Fibroblast of mammary gland (primary cell): Measurements from ENCODE around the gene FRAS1.

Experiments used
- DNase-seq: peaks from one replicate; pipeline ENCODE4 v3.0.0-alpha.2; 2010; ENCODE audit warnings: low read depth
- H3K4me3 ChIP-seq: 2 replicates; pipeline ENCODE4 v1.5.1; 2011; ENCODE audit warnings: low read depth, mild to moderate bottlenecking, low read length, moderate library complexity; ENCODE audit not compliant: control insufficient read depth
- CTCF ChIP-seq: conservative IDR thresholded peaks from 2 replicates; pipeline ENCODE4 v1.5.1; 2011; ENCODE audit warnings: low read depth, low read length, inconsistent platforms; ENCODE audit not compliant: control insufficient read depth, insufficient read depth

The FRAS1 gene

GRCh38 chr4:78288327-78288726, 231.2 kb downstream of the FRAS1 start:
- no peak for TF ChIP-seq CTCF
- H3K4me3 ChIP-seq, result no peak overlapping the region
- DNase-seq, result peak; percentile 59

GRCh38 chr4:78291277-78291676, 234.2 kb downstream of the FRAS1 start:
- no peak for TF ChIP-seq CTCF
- no peak for DNase-seq
- H3K4me3 ChIP-seq, result no peak overlapping the region

DNA sequence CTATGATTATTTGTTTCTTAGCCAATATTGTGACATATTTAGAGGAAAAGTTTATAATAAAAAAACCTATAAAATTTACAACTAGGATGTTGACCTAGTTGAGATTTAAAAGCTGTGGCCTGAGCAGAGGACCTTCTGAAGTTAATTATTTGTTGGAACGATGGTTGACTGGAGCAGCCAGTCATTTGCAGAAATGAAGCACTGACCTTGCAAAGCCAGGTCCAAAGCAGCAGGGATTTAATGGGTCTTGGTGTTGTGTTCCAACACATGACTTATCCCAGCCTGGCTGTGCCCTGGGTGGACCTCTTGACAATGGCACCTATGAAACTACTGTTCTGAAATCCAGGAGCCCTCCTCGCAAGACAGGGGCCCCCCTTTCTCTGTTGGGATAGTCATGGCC, 235.2 kb downstream of the FRAS1 start:
- DNase-seq, result no peak
- no peak overlapping the region for H3K4me3 ChIP-seq
- TF ChIP-seq CTCF, result no peak

- no peak for DNase-seq
- no peak overlapping the region for H3K4me3 ChIP-seq
- TF ChIP-seq CTCF, result no peak
Observed at GRCh38 chr4:78292856-78293255, 235.7 kb downstream of the FRAS1 start.

DNA sequence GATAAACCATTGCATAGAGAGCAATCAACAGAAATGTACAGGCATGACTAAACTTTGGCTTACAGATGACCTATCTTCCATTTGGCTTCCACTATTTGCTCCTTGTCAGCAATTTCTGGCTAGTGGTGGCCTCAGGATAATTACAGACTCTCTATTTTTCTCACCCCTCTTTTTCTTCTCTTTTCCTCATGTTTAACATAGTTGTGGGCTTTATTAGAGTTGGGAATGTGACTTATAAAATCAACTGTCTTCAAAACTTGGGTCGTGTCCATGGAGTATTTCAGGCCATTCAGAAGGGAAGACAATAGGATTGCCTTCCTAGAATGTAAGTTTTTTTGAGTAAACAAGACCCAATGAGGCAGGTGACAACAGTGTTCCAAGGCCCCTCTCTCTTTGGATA, 236.2 kb downstream of the FRAS1 start:
- no peak for TF ChIP-seq CTCF
- no peak overlapping the region for H3K4me3 ChIP-seq
- peak; percentile 34 for DNase-seq

DNA sequence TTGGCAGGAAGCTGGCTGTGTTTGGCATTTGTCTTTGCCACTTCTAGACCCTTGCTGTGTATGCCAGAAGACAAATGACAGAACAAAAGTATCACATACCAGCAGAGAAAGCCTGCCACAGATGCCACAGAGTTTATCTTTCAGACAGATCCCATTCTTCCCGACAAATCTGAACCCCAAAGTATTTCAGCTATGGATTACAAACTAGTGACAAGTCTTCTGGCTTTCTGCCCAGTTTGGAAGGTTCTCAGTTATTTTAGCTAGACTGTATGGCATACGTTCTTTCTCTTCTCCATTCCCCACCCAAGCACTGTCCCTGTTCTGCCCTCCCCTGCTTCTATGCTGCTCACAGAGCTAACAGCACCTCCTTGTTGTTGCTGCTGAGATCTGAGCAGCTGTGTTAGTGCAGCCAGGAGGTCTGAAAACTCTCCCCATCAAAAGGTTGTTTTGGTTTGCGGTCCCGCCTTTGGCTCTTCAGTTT, 236.7 kb downstream of the FRAS1 start:
- DNase-seq, result peak; percentile 84
- TF ChIP-seq CTCF, result peak; percentile 2
- H3K4me3 ChIP-seq, result no peak overlapping the region

- no peak for DNase-seq
- no peak for TF ChIP-seq CTCF
Observed at GRCh38 chr4:78296261-78296660, 239.1 kb downstream of the FRAS1 start.

More at GRCh38 chr4:78296261-78296660, 239.1 kb downstream of the FRAS1 start:
- H3K4me3 ChIP-seq, result no peak overlapping the region
